Right lobe of liver (tissue), 6 donors: ENCODE data around the gene OSCAR. TPM values are rescaled to one million over a fixed set of nuclear protein-coding genes. Genes with fewer than 3 reads are reported as not detected.

Experiments used
- ATAC-seq, 4 donors: fragments of 200-7000 bp; cut with Tn5 transposase; one replicate each; pipeline ENCODE4 v1.9.1; 2020; ENCODE audit warnings: mild to moderate bottlenecking in 4 of 4, moderate library complexity in 4 of 4
- DNase-seq, 3 donors: peaks; one replicate each; pipeline ENCODE4 v3.0.0-alpha.2; 2020
- H3K27ac ChIP-seq, 3 donors: fragments of 200-600 bp; one replicate each; pipeline ENCODE4 v1.8.0; 2022
- H3K27me3 ChIP-seq, 2 donors: fragments of 200-600 bp; one replicate each; pipeline ENCODE4 v1.8.0; 2022
- H3K36me3 ChIP-seq, 4 donors: fragments of 200-600 bp; sonication (generic) in 1 of 4; one replicate each; pipeline versions ENCODE4 v1.5.1 to v1.8.0; 2017 to 2022; ENCODE audit warnings: control low read depth in 1 of 4
- H3K4me1 ChIP-seq, 4 donors: fragments of 200-600 bp; sonication (generic) in 1 of 4; one replicate each; pipeline versions ENCODE4 v1.5.1 to v1.8.0; 2017 to 2022; ENCODE audit warnings: control low read depth in 1 of 4
- H3K4me3 ChIP-seq, 3 donors: fragments of 200-600 bp; one replicate each; pipeline ENCODE4 v1.8.0; 2022
- H3K9me3 ChIP-seq, 4 donors: fragments of 200-600 bp; sonication (generic) in 1 of 4; one replicate each; pipeline versions ENCODE4 v1.5.1 to v1.8.0; 2017 to 2022; ENCODE audit warnings: control low read depth in 1 of 4
- CTCF ChIP-seq, 4 donors: fragments of 200-600 bp in 3 of 4; fragments of 450-650 bp in 1 of 4; IDR thresholded peaks; one replicate each; pipeline versions ENCODE4 v1.5.1 to v1.8.0; 2016 to 2022; ENCODE audit warnings: antibody characterized with exemption in 4 of 4, mild to moderate bottlenecking in 2 of 4
- POLR2A ChIP-seq: fragments of 450-650 bp; IDR thresholded peaks from one replicate; pipeline ENCODE4 v1.6.1; 2017; ENCODE audit warnings: antibody characterized with exemption, mild to moderate bottlenecking
- whole genome bisulfite sequencing: methylation state at CpG from one replicate; pipeline ENCODE4 v1.1.6; 2018; ENCODE audit warnings: low coverage, low lambda C conversion rate; ENCODE audit not compliant: insufficient coverage; ENCODE audit errors: missing lambda C conversion rate; 5-methylcytosine and 5-hydroxymethylcytosine counted together
- intact Hi-C, 2 donors: fragments of 100-400 bp; cut with DNase I; formaldehyde crosslinking; loops; one replicate each; pipeline versions ENCODE4 v1.11.2 to v1.14.1; 2022
- total RNA-seq, 6 experiments: library from RNA; depleted of rRNA in 2 of 6; stranded (reverse); fragments of >200 nt in 2 of 6; fragmentation: NEBNext Ultra II Directional in 3 of 6; extraction: Animal tissue kit (Norgen Biotek cat#: 25700) in 3 of 6; gene quantifications; one replicate each; pipeline versions ENCODE4 v1.1.0 to v1.2.4, GENCODE V29; 2016 to 2023
- donor health status: DM: no; HTN: yes; CAD: no.
- donor health status: DM: no; HTN: no; CAD: no.
- donor health status: DM: no; HTN: no; CAD: no.
- donor health status: DM: no; HTN: yes; CAD: no.
- donor health status: DM: no; HTN: yes; CAD: no.

Gene OSCAR
- total RNA-seq, 6 experiments from 2014 or later, result 0.53 to 2.6 (median 1.0) TPM

DNA sequence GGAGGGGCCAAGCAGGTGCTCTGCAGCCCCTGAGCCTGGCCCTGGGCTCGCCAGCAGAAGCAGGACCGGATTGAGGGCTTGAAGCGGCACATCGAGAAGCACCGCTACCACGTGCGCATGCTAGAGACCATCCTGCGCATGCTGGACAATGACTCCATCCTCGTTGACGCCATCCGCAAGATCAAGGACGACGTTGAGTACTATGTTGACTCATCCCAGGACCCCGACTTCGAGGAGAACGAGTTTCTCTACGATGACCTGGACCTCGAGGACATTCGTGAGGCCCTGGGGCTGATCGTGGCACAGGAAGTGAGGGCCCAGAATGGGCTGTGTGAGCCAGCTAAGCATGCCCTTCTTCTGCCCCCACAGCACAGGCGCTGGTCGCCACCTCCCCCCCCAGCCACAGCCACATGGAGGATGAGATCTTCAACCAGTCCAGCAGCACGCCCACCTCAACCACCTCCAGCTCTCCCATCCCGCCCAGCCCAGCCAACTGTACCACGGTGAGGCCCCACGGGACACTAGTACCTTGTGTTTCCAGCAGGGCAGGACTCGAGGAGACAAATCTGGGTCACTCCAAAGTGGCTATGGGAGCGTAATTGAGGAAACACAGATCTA lies 45.0 kb upstream of the OSCAR start:
- 97% methylated on average over 11 of the region's 28 CpGs for WGBS
- Histone ChIP-seq H3K9me3 (no peaks in the 10 kb centered on the region), H3K27ac (no peak overlapping the region), H3K4me1 (no peaks in the 10 kb centered on the region), H3K4me3 (no peak overlapping the region), H3K36me3 (peaks cover 19 to 81% (median 49%) of the 10 kb centered on the region in 4 donors), H3K27me3 (no peaks in the 10 kb centered on the region)
- ATAC-seq (no peak), DNase-seq (no peak)
- intact Hi-C loops, result no loop called here
- no peak for TF ChIP-seq POLR2A
- no peak for TF ChIP-seq CTCF (IDR thresholded peaks at IDR 0.05)

DNA sequence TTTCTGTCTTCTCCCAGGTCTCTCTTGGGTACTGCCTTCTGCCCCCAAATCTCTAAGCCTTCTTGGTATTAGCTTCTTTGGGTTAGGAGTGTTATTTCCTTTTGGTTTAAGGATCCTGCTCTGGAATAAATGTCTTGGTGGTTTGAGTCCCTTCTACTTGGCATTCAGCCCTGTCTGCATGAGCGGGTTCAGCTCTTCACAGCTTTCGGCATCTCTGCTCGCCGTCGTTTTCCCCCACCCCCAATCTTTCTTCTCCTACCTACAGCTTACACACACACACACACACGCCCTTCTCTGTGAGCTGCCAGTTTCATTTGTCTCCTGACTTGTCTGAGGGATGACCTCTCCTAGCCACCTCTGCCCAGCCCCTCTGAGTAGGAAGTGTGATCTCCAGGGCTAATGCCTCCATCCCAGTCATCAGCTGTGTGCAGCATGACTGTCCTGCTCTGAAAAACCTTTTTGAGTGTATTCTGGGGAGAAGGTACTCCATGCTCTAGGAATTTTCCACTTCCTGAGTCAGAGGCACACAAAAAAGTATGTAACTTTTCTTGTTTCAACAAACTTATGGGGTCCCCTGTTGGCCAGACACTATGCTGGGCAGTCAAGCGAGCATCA lies 41.7 kb upstream of the OSCAR start:
- DNase-seq (no peak), ATAC-seq (no peak)
- H3K27me3 ChIP-seq, result no peaks in the 10 kb centered on the region
- intact Hi-C loops, result no loop called here
- 89% methylated on average over 4 of the region's 7 CpGs for WGBS
- no peaks in the 10 kb centered on the region for H3K9me3 ChIP-seq
- H3K27ac ChIP-seq, result no peak overlapping the region
- H3K36me3 ChIP-seq, result peaks cover 19 to 48% (median 35%) of the 10 kb centered on the region in 4 donors
- H3K4me1 ChIP-seq, result peaks cover 0 to 13% (median 3%) of the 10 kb centered on the region in 4 donors
- H3K4me3 ChIP-seq, result no peak overlapping the region
- TF ChIP-seq POLR2A (no peak), CTCF (IDR thresholded peaks at IDR 0.05) (no peak)

DNA sequence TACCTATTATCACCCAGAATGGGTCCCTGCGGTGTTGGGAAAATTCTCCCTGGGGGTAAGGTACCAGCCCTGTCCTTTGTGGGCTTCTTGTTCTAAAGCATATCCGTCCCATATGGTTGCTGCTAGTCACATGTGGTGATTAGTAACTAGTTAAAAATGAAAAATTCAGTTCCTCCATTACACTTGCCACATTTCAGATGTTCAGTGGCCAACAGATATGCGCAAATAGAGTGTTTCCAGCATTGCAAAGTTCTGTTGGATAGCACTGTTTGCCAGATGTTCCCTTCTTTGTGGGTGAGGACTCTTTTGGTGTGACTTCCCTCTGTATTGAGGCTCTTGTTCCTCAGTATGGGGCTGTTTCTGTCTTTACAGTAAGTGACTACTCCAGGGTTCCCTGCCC lies 40.8 kb upstream of the OSCAR start:
- peaks cover 15 to 39% (median 30%) of the 10 kb centered on the region in 4 donors for H3K36me3 ChIP-seq
- no peak for DNase-seq

DNA sequence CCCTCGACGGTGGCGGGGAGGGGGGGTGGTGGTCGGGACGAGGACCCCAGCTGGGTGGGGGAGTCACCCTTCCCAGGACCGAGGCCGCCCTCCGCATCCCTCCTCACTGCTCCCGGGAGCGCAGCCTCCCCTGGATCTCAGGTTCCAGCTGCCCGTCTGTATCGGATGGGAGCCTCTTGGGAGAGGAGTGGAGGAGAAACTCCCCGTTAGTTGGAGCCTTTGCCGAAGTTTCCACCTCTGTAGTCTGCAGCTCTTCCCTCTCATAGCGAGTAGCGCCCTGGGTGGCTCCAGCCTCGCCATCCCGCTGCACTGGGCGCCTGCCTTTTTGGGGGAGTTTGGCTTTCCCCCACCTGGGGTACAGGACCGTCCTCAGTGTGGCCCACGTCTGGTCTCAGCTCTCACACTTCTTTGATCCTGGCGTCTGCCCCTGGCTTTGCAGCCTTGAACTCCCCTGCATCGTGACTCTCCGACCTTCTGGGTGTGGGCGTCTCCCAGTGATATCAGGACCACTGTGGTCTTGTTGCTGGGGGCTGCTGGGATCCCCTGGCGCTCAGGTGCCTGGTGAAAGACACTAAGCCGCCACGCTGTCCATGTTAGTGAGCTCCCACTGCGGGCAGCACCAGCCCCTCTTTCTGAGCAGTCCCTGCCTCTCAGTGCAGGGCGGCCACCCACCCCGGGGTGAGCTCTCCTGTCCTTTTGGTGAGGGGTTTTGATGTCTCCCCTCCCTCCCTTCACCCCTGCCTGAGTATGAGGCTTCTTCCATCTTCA lies 38.1 kb upstream of the OSCAR start:
- no peak for DNase-seq
- peaks cover 0 to 22% (median 7%) of the 10 kb centered on the region in 4 donors for H3K4me1 ChIP-seq
- intact Hi-C loops, result no loop called here

More for the DNA sequence above, 40.8 kb upstream of the OSCAR start:
- 77% methylated on average over 2 of the region's 3 CpGs for WGBS
- Histone ChIP-seq H3K27me3 (no peaks in the 10 kb centered on the region), H3K4me3 (no peak overlapping the region), H3K27ac (no peak overlapping the region), H3K4me1 (peaks cover 0 to 13% (median 3%) of the 10 kb centered on the region in 4 donors), H3K9me3 (no peaks in the 10 kb centered on the region)
- ATAC-seq, result no peak
- intact Hi-C loops, result no loop called here
- no peak for TF ChIP-seq POLR2A
- no peak for TF ChIP-seq CTCF (IDR thresholded peaks at IDR 0.05)

More for the DNA sequence above, 38.1 kb upstream of the OSCAR start:
- H3K36me3 ChIP-seq, result peaks cover 3 to 13% (median 8%) of the 10 kb centered on the region in 4 donors
- H3K27ac ChIP-seq, result no peak overlapping the region
- no peak for ATAC-seq
- no peaks in the 10 kb centered on the region for H3K9me3 ChIP-seq
- 9% methylated on average over 4 of the region's 31 CpGs for WGBS
- no peaks in the 10 kb centered on the region for H3K27me3 ChIP-seq
- peak overlapping the region; percentile 94 to 98 (median 97) for H3K4me3 ChIP-seq
- no peak for TF ChIP-seq CTCF (IDR thresholded peaks at IDR 0.05)
- no peak for TF ChIP-seq POLR2A
